Left cardiac atrium (tissue), 4 donors: ENCODE results near the gene POGLUT2. TPM values are rescaled to one million over a fixed set of nuclear protein-coding genes. Genes with fewer than 3 reads are reported as not detected.
"Not testable (repeated sequence)": the region's sequence is repeated elsewhere in the genome, so short reads cannot be mapped to it uniquely, and the experiment has no call there.

Experiments used
- ATAC-seq, 2 donors: fragments of 200-7000 bp; cut with Tn5 transposase; one replicate each; pipeline ENCODE4 v1.9.1; 2020; ENCODE audit warnings: mild to moderate bottlenecking in 2 of 2, moderate library complexity in 2 of 2
- DNase-seq: peaks from one replicate; pipeline ENCODE4 v3.0.0-alpha.2; 2020
- intact Hi-C, 2 donors: fragments of 100-400 bp; cut with DNase I; formaldehyde crosslinking; loops; one replicate each; pipeline versions ENCODE4 v1.14.1 to v1.15.1; 2022 to 2023
- total RNA-seq, 2 donors: library from RNA; stranded (reverse); fragmentation: NEBNext Ultra II Directional; extraction: Animal tissue kit (Norgen Biotek cat#: 25700); gene quantifications; one replicate each; pipeline ENCODE4 v1.2.1, GENCODE V29; 2021
- donor health status: DM: no; HTN: yes; CAD: no.
- donor health status: DM: no; HTN: yes; CAD: no; lungs with severe emphysema.
- donor health status: DM: yes; HTN: yes; CAD: no.
- donor health status: Dilated cardiomyopathy.

Gene POGLUT2
- total RNA-seq, 2 donors from 2014 or later = 4.0 to 4.3 TPM

DNA sequence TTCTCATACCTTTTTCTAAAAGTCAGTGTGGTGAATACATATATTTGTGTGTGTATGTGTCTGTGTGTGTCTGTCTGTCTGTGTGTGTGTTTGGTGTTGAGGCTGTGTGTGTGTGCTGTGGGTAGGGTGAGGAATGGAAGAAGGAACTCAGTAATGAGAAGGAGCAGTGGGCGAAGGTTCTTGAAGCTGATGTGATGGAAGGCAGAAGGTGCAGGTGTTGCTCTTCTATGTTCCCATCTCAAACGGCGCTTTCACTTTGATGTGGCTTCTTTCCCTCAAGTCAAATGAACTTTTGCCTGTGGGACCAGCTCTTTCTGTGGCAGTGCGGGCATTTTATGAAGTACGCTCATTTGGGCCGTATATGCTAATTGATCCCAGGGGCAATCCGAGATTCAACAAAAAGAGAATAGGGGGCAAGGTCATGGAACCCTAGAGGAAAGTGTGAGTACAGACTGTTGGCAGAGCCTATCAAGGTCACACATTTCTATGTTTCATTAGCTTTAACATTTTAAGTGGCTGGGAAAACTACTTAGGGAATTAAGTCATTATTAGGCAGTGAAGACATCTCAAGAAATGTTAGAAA lies 15.3 kb upstream of the POGLUT2 start:
- intact Hi-C loops = no loop called here
- no peak for ATAC-seq
- no peak for DNase-seq

DNA sequence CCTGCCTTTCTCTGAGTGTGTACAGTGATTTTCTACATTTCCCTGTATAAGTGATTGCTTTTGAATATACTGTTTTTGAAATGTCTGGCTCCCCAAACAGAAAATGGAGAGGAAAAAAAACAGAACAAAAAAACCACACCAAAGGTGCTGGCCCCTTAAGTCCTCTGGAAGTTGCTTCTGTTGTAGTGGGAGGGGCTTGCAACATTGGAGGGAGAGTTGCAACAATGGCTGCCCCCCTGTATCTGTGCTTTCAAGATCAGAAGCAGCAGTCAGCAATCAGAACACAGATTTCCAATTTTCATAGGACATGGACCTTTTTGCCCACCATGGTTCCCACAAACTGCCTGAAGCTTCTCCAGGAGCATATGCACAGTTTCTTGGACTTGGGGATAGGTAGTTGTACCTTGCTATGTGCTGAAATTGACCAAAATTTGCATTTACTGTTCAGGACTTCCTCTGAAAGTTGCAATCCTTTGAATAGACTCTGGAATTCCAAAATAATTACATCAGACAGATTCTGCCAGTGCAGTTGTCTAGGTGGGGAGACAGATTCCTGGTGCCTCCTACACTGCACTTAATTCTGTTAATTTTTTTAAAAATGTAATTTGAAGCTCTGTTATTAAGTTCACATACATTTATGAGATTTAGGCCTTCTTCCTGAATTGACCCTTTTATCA lies 14.0 kb upstream of the POGLUT2 start:
- intact Hi-C loops = no loop called here
- ATAC-seq (peak in 1 of 2 donors; percentile 32), DNase-seq (no peak)

DNA sequence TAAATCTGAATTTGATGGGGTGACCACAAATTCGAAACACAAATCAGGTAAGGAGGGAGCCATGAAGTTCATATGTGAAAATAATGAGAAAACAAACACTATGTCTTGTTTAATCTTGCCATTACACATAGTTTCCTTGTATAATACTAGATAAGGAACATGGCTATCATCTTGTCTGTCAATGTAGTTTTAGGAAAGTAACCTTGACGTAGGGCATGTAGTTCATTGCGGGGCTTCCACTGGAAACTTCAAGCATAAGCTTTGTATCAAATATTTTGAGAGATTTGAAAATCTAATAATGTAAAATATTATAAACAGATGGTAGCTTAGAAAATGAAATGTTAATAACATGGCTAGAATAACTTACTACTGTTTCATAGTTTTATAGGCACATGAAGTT lies 8.9 kb upstream of the POGLUT2 start:
- no peak for DNase-seq
- intact Hi-C loops = loop anchor here in 1 of 2 donors (10.0 kb wide), 1 partner anchor 213 kb away; the partner anchor contains the start of gene TPP2
- ATAC-seq = no peak

DNA sequence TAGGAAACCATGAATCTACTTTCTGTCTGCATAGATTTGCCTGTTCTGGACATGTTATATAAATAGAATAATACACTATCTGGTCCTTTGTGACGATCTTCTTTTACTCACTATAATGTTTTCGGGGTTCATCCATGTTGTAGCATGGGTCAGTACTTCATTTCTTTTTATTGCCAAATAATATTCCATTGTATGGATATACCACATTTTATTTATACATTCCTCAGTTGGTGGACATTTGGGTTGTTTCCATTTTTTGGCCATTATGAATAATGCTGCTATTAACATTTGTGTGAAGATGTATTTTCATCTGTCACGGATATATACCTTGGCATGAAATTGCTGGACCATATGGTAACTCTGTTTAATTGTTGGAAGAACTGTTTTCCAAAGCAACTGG lies 6.9 kb upstream of the POGLUT2 start:
- intact Hi-C loops = loop anchor here in 1 of 2 donors (10.0 kb wide), 1 partner anchor 211 kb away; the partner anchor contains the start of gene TPP2
- ATAC-seq = no peak

DNA sequence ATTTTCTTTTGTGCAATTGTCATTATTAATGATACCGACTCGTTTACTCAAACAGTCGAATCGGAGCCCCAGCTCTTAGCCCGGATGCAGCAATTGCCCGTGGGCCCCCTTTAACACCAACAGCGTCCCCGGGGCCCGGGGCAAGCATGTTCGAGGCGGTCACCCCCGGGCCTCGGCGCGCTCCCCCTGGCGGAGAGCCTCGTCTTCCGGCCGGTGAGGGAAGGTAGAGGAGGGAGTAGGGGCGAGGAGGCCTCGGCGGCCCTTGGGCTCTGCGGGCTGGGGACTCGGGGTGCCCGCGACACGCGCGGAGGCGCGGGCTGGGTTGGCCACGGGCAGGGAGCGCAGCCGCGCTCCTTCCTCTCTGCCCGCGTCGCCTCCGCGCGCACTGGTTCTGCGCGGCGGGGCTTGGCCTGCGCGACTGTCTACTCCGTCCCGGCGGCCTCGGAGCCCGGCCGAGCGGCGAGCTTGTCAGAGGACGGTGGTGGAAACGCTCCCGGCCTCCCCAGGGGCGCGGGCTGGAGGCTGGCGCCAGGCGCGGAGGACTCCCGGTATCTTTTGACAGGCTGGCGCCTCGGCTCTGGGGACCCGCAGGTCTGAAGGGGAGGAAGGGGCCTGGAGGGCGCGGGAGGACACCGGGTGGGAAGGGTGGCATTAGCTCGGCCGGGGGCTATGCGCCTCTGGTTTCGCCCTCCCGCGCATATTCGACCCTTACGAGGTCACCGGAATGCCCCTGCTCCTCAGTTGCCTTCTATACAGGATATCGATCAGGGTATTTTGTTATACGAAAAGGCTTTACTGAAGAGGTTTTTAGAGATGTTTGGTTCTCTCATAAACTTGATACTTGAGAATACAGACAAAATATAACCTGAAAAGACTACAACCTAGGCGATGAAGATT lies 1.6 kb upstream of the POGLUT2 start:
- intact Hi-C loops = loop anchor here in 1 of 2 donors (2.0 to 10.0 kb wide), 2 partner anchors 26 to 206 kb away; partner anchors contain the start of gene TPP2
- peak; percentile 85 to 88 for ATAC-seq
- DNase-seq = peak; percentile 83

More for the DNA sequence above, 6.9 kb upstream of the POGLUT2 start:
- DNase-seq = no peak

DNA sequence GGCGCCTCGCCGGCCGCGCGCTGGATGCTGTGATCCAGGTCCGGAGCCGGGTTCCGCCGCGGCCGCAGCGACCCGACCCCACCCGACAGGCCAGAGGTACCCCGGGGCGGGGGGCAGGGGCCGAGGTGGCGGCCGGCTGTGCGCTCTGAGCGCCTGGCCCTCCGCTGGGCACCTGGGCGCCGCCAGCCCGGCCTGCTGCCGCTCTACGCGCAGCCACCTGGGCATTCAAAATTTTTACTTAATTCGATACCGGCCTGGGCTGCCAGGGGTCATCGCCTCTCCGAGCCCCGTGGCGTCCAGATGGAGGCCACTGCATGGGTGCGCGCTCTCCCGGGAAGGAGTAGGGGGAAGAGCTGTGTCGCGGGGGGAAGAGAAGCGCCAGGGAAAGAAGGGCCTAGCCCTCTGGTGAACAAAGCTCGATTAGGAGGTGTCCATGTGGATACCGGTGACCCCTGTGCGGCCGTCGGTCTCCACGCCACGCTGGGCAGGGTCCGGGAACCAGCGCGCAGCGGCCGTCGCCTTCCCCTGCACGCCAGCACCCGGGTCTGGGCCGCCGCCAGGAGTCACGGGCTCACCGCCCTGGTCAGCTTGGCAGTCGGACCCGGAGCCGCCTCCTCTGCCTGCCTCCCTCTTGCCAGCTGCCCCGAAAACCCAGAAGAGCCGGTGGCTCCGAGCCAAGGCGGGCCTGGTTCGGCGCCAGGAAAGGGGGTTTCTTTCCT lies 809 bp upstream of the POGLUT2 start:
- DNase-seq (peak; percentile 52), ATAC-seq (peak; percentile 33 to 58)
- intact Hi-C loops = loop anchor here in 1 of 2 donors (2.0 to 10.0 kb wide), 2 partner anchors 25 to 205 kb away; partner anchors contain the start of gene TPP2

DNA sequence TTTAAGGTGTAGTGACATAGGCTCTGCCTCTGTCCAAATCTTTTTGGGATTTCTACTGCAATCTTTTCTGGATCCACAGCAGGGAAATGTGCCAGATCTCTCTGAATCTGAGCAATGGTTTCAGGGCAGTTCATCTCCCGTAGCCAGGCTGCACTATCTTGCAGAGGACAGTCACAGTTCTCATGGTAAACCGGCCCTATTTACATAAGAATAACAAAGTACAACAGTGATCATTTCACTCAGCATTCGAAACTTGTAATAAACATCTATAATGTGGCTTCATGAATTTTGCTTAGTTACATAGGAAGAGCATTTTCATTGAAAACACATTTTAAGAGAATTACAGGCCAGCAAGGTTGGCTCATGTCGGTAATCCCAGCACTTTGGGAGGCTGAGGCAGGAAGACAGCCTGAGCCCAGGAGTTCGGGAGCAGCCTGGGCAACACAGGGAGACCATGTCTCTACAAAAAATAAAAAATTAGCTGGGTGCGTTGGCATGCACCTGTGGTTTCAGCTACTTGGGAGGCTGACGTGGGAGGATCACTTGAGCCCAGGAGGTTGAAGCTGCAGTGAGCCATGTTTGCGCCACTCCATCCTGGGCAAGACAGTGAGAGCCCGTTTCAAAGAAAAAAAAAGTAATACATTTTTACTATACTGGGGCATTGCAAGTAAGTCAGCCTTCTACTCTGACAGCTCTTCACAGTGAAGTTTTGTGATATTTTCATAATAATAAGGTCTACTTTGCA lies 5.0 kb downstream of the POGLUT2 start:
- intact Hi-C loops = no loop called here
- DNase-seq (no peak), ATAC-seq (no peak)

DNA sequence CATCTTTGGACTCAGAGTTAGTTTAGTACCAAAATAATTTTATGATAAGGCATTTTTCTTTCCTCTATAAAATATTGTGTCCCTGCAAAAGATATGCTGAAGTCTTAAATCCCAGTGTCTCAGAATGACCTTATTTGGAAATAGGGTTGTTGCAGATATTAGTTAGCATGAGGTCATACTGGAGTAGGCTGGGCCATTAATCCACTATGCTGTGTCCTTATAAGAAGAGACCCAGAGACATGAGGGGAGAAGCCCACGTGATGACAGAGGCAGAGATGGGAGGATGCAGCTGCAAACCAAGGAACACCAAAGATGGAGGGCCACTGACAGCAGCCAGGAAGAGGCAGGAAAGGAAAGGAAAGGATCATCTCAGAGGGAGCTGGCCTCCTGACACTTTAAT lies 6.4 kb downstream of the POGLUT2 start:
- DNase-seq (no peak), ATAC-seq (no peak)
- intact Hi-C loops = no loop called here

DNA sequence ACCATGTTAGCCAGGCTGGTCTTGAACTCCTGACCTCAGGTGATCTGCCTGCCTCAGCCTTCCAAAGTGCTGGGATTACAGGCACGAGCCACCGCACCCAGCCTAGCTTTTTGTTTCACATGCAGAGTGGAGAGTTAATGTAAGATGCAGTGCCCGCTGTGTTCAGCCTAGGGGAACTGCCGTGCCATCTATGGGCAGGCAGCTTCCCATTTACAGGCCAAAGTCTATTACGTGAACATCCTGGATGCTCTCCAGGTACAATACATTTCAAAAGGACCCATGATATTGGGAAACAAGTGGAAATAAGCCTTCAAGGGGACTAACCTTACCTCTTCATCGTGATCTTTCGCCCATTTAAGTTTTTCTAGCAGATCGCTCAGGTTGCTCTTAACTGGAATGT lies 10.1 kb downstream of the POGLUT2 start:
- ATAC-seq (no peak), DNase-seq (no peak)
- intact Hi-C loops = no loop called here

DNA sequence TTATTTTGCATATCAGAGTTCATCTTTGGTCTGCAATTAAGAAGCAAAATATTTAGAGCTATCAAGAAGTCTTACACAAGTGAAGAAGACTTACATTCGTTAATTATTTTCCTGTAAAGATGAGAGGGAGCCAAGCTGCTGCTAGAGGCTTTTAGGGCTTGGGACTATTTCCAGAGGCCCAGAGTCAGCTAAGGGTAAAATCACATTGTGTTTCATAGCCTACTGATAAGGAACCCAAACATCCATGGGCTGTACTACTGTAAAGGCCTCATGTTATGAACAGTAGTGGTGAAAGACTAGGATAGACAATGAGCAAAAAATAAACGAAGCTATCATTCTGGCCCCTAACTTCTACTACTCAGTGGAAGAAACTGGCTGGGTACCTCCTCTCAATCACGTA lies 14.3 kb downstream of the POGLUT2 start:
- ATAC-seq = peak; percentile 44 to 73
- intact Hi-C loops = no loop called here

DNA sequence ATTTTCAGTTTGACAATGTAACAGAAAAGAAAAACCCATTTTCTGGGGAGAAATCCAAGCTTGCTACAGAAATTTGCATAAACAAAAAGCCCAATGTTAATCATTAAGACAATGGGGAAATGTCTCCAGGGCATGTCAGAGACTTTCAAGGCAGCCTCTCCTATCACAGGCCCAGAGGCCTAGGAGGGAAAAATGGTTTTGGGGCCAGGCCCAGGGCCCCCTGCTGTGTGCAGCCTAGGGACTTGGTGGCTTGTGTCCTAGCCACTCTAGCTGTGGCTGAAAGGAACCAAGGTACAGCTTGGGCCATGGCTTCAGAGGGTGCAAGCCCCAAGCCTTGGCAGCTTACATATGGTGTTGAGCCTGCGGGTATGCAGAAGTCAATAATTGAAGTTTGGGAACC lies 17.2 kb downstream of the POGLUT2 start:
- ATAC-seq = no peak
- intact Hi-C loops = no loop called here
- no peak for DNase-seq

More for the DNA sequence above, 14.3 kb downstream of the POGLUT2 start:
- DNase-seq = no peak

DNA sequence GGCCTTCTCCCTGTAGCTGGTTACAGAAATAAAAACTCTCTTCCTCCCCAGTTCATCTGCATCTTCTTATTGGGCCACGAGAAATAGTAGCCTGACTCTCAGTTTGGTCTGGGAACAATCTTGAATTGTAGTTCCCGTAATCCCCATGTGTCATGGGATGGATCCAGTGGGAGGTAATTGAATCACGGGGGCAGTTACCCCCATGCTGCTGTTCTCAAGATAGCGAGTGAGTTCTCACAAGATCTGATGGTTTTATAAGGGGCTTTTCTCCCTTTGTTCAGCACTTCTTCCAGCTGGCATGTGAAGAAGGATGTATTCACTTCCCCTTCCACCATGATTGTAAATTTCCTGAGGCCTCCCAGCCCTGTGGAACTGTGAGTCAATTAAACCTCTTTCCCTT lies 18.1 kb downstream of the POGLUT2 start:
- DNase-seq, intact Hi-C loops, ATAC-seq: not testable (repeated sequence)

DNA sequence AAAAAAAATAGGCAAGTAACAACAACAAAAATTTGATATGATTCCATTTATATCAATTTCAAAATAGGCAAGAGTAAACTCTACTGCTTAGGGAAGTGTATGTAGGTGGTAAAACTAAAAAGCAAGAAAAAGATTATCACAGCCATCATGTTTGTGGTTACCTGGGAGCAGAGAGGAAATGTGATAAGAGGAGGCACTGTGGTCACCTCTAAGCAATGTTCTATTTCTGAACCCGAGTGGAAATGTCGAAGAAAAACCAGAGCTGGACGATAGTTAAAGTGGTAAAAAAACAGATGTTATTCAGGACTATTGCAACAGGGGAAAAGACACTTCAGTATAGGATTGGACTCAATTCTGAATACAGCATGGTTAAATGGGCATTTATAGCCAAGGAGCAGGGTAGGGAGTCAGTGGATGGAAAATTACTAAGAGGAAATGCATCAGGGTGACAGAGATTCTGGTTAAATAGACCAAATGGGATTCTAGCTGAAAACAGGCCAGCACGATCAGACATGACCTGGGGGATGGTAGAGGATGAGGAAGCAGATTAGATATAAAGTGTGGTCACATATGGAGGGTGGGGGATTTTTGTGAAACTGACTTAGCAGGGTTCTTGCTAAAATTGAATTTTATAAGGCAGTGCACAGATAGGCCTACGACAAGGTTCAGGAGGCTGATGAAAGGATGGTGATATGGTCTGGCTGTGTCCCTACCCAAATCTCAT lies 19.2 kb downstream of the POGLUT2 start:
- ATAC-seq = no peak
- intact Hi-C loops = loop anchor here in 1 of 2 donors (10.0 kb wide), 1 partner anchor 65 kb away; the partner anchor contains the start of gene ERCC5

DNA sequence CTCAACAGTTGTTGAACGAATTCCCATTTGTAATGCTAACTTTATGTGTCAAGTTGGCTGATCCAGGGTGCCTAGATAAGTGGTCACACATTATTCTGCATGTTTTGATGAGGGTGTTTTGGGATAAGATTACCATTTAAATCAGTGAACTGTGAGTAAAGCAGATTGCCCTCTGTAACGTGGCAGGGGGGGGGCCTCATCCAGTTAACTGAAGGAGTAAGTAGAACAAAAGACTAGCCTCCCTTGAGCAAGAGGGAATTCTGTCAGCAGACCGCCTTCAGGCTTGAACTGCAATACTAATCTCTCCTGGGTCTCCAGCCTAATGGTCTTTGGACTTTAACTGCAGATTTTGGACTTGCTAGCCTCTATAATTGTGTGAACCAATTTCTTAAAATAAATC lies 21.0 kb downstream of the POGLUT2 start:
- ATAC-seq (no peak), DNase-seq (no peak)
- intact Hi-C loops = loop anchor here in 1 of 2 donors (10.0 kb wide), 1 partner anchor 67 kb away; the partner anchor contains the start of gene ERCC5

More for the DNA sequence above, 19.2 kb downstream of the POGLUT2 start:
- DNase-seq = no peak

DNA sequence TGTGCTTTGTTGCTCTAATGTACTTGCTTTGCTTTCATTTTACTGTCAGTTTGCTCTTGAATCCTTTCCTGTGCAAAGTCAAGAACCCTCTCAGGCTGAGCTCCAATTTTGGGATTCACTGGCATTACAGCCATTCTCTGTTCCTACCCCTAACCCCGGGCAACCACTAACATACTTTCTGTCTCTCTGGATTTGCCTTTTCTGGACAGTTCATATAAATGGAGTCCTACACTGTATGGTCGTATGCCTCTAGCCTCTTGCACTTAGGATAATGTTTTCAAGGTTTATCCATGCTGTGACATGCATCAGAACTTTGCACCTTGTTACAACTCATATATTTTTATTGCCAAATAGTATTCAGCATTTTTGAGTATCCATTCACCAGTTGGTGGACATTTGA lies 22.5 kb downstream of the POGLUT2 start:
- intact Hi-C loops = loop anchor here in 1 of 2 donors (10.0 kb wide), 1 partner anchor 69 kb away; the partner anchor contains the start of gene ERCC5
- DNase-seq (no peak), ATAC-seq (no peak)

DNA sequence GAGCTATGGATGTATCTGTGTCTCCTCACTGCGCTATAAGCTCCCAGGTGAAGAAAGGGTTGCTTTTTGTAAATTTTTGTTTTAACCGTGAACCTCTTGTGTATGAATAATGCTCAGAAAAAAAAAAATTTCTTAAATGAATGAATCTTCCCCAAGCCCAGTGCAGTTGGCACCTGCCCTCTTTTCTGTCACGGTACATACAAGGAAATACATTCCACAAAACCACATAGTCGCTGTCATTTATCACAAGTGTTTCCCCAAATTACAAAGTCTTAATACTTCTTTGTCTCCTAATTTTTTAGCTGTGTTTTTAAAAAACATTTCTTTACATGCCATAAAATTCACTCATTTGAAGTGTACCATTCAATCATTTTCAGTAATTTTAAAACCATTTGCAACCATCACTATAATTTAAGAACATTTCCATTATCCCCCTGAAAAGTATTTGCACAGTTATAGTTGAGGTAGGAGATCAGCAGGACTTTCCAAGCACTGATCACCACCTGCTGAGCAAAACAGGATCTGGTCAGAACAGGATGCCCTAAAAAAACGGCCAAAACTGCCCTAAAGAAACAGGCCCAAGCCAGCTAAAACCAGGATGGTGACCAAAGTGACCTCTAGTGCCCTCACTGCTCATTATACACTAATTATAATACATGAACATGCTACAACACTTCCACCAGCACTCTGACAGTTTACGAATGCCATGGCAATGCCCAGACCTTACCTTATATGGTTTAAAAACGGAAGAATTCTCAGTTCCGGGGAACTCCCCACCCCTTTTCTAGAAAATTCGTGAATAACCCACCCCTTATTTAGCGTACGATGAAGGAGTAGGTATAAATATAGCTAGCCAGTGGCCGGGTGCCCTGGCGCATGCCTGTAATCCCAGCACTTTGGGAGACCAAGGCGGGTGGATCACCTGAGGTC lies 23.9 kb downstream of the POGLUT2 start:
- intact Hi-C loops = loop anchor here in 1 of 2 donors (2.0 to 10.0 kb wide), 2 partner anchors 26 to 70 kb away; partner anchors contain the start of gene ERCC5

More for the DNA sequence above, 23.9 kb downstream of the POGLUT2 start:
- ATAC-seq = no peak
- DNase-seq = no peak
